ENCODE measurements around the gene LRP5. TPM values are rescaled to one million over a fixed set of nuclear protein-coding genes. Genes with fewer than 3 reads are reported as not detected.
A peak's percentile ranks its signal among the peaks of the same experiment; 100 is the strongest.
"Not testable (repeated sequence)": the region's sequence is repeated elsewhere in the genome, so short reads cannot be mapped to it uniquely, and the experiment has no call there.

Gene LRP5
- total RNA-seq, 1 experiment from 2014 or later: 48.8 TPM

- Mint-ChIP-seq H3K27ac (no peak overlapping the region), H3K4me1 (peaks cover 31% of the 10 kb centered on the region), H3K4me3 (no peak overlapping the region), H3K9me3 (no peaks in the 10 kb centered on the region), H3K36me3 (peaks cover 3% of the 10 kb centered on the region; the same call in 1 of the 2 replicates), H3K27me3 (ENCODE audit: low read depth) (no peaks in the 10 kb centered on the region)
- no peak for TF ChIP-seq PREB (CRISPR knock-in tag; IDR thresholded peaks at IDR 0.05; ENCODE audit: borderline replicate concordance)
- TF ChIP-seq KAT7 (CRISPR knock-in tag; IDR thresholded peaks at IDR 0.05; ENCODE audit: borderline replicate concordance): no peak
- CTCF ChIA-PET: no interaction called here
- DNase-seq (ENCODE audit: low spot score): no peak
- no peak for ATAC-seq
- POLR2A ChIA-PET: no interaction called here
Observed at GRCh38 chr11:68457898-68458249, 145.5 kb downstream of the LRP5 start.

GRCh38 chr11:68458340-68458739, 145.9 kb downstream of the LRP5 start:
- DNase-seq (ENCODE audit: low spot score); H3K27ac Mint-ChIP-seq; POLR2A ChIA-PET; H3K9me3 Mint-ChIP-seq; H3K4me3 Mint-ChIP-seq; H3K36me3 Mint-ChIP-seq; ATAC-seq; CTCF ChIA-PET; H3K27me3 Mint-ChIP-seq (ENCODE audit: low read depth): not testable (repeated sequence)
- peaks cover 32% of the 10 kb centered on the region for H3K4me1 Mint-ChIP-seq

- DNase-seq (ENCODE audit: low spot score): peak; percentile 98
- peak; percentile 90 for ATAC-seq
- CTCF ChIA-PET: interaction anchor here (0.5 to 1.3 kb wide), 6 partner anchors 116 to 1381 kb away, joined by 3 to 5 read pairs (median 3); no protein-coding TSS in a partner anchor
- peaks cover 3% of the 10 kb centered on the region; the same call in 1 of the 2 replicates for H3K36me3 Mint-ChIP-seq
- peak overlapping the region; percentile 96 for H3K27ac Mint-ChIP-seq
- H3K27me3 Mint-ChIP-seq (ENCODE audit: low read depth): no peaks in the 10 kb centered on the region
- peaks cover 39% of the 10 kb centered on the region for H3K4me1 Mint-ChIP-seq
- no peaks in the 10 kb centered on the region for H3K9me3 Mint-ChIP-seq
- POLR2A ChIA-PET: interaction anchor here (0.6 to 1.4 kb wide), 5 partner anchors 9 to 391 kb away, joined by 3 to 4 read pairs (median 3); no protein-coding TSS in a partner anchor
- peak overlapping the region; percentile 83 for H3K4me3 Mint-ChIP-seq
- TF ChIP-seq, protein P1, sequence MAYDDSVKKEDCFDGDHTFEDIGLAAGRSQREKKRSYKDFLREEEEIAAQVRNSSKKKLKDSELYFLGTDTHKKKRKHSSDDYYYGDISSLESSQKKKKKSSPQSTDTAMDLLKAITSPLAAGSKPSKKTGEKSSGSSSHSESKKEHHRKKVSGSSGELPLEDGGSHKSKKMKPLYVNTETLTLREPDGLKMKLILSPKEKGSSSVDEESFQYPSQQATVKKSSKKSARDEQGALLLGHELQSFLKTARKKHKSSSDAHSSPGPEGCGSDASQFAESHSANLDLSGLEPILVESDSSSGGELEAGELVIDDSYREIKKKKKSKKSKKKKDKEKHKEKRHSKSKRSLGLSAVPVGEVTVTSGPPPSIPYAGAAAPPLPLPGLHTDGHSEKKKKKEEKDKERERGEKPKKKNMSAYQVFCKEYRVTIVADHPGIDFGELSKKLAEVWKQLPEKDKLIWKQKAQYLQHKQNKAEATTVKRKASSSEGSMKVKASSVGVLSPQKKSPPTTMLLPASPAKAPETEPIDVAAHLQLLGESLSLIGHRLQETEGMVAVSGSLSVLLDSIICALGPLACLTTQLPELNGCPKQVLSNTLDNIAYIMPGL (CRISPR knock-in tag; IDR thresholded peaks at IDR 0.05): peak; percentile 70; the same call in 1 of the 2 replicates
- TF ChIP-seq ESRRA (CRISPR knock-in tag; IDR thresholded peaks at IDR 0.05; ENCODE audit: borderline replicate concordance) (no peak), ARID4B (CRISPR knock-in tag; IDR thresholded peaks at IDR 0.05; ENCODE audit: borderline replicate concordance) (peak; percentile 57; the same call in 1 of the 2 replicates), ZNF219 (CRISPR knock-in tag; IDR thresholded peaks at IDR 0.05; ENCODE audit: borderline replicate concordance) (no peak), CREM (CRISPR knock-in tag; IDR thresholded peaks at IDR 0.05) (peak; percentile 77), FOXP1 (CRISPR knock-in tag; IDR thresholded peaks at IDR 0.05; ENCODE audit: borderline replicate concordance) (no peak), PRDM15 (CRISPR knock-in tag; IDR thresholded peaks at IDR 0.05) (no peak), GTF2I (CRISPR knock-in tag; conservative IDR thresholded peaks at IDR 0.05) (0 out of 2 replicates have a peak, but pooled peaks have one; percentile 3), FOXJ3 (CRISPR knock-in tag; IDR thresholded peaks at IDR 0.05; ENCODE audit: borderline replicate concordance) (no peak), EMX1 (CRISPR knock-in tag; IDR thresholded peaks at IDR 0.05) (peak; percentile 93), PRRX2 (CRISPR knock-in tag; IDR thresholded peaks at IDR 0.05) (peak; percentile 92), USF2 (CRISPR knock-in tag; IDR thresholded peaks at IDR 0.05) (no peak), SP1 (CRISPR knock-in tag; conservative IDR thresholded peaks at IDR 0.05) (peak; percentile 73), ATF1 (CRISPR knock-in tag; IDR thresholded peaks at IDR 0.05) (0 out of 2 replicates have a peak, but pooled peaks have one; percentile 79)
Observed at GRCh38 chr11:68459886-68460740, 147.7 kb downstream of the LRP5 start.

Data from WTC11 (cell line).